ENCODE measurements around the gene FAAP20.

FAAP20 gene

GRCh38 chr1:2172012-2172411 lies 22.6 kb downstream of the FAAP20 start:
- H3K36me3 ChIP-seq, result no peaks in the 10 kb centered on the region
- TF ChIP-seq CTCF (IDR thresholded peaks at IDR 0.05; ENCODE audit: low read depth, low read length), result no peak
- H3K4me1 ChIP-seq, result no peaks in the 10 kb centered on the region
- no peaks in the 10 kb centered on the region for H3K9me3 ChIP-seq
- no peaks in the 10 kb centered on the region for H3K27me3 ChIP-seq
- no peak for DNase-seq
- H3K4me3 ChIP-seq (ENCODE audit: low read depth, low read length), result no peak overlapping the region

- Histone ChIP-seq H3K27me3 (no peaks in the 10 kb centered on the region), H3K4me1 (no peaks in the 10 kb centered on the region), H3K4me3 (ENCODE audit: low read depth, low read length) (no peak overlapping the region), H3K36me3 (no peaks in the 10 kb centered on the region), H3K9me3 (no peaks in the 10 kb centered on the region)
- no peak for DNase-seq
- no peak for TF ChIP-seq CTCF (IDR thresholded peaks at IDR 0.05; ENCODE audit: low read depth, low read length)
Observed at GRCh38 chr1:2170211-2170610, 24.4 kb downstream of the FAAP20 start.

GRCh38 chr1:2169200-2169836 lies 25.3 kb downstream of the FAAP20 start:
- no peaks in the 10 kb centered on the region for H3K4me1 ChIP-seq
- H3K4me3 ChIP-seq (ENCODE audit: low read depth, low read length), result no peak overlapping the region
- TF ChIP-seq CTCF (IDR thresholded peaks at IDR 0.05; ENCODE audit: low read depth, low read length), result no peak
- no peaks in the 10 kb centered on the region for H3K36me3 ChIP-seq
- H3K27me3 ChIP-seq, result no peaks in the 10 kb centered on the region
- DNase-seq, result no peak
- H3K9me3 ChIP-seq, result no peaks in the 10 kb centered on the region; the same call in 1 of the 2 replicates

GRCh38 chr1:2168535-2168934 lies 26.0 kb downstream of the FAAP20 start:
- TF ChIP-seq CTCF (IDR thresholded peaks at IDR 0.05; ENCODE audit: low read depth, low read length), result no peak
- Histone ChIP-seq H3K4me1 (no peaks in the 10 kb centered on the region), H3K4me3 (ENCODE audit: low read depth, low read length) (no peak overlapping the region), H3K36me3 (no peaks in the 10 kb centered on the region), H3K9me3 (no peaks in the 10 kb centered on the region; the same call in 1 of the 2 replicates), H3K27me3 (no peaks in the 10 kb centered on the region)
- DNase-seq, result no peak

- no peak for TF ChIP-seq CTCF (IDR thresholded peaks at IDR 0.05; ENCODE audit: low read depth, low read length)
- no peaks in the 10 kb centered on the region for H3K36me3 ChIP-seq
- DNase-seq, result no peak
- no peaks in the 10 kb centered on the region; the same call in 1 of the 2 replicates for H3K9me3 ChIP-seq
- no peaks in the 10 kb centered on the region for H3K27me3 ChIP-seq
- no peaks in the 10 kb centered on the region for H3K4me1 ChIP-seq
- no peak overlapping the region for H3K4me3 ChIP-seq (ENCODE audit: low read depth, low read length)
Observed at GRCh38 chr1:2168090-2168489, 26.5 kb downstream of the FAAP20 start.

GRCh38 chr1:2166695-2167094 lies 27.9 kb downstream of the FAAP20 start:
- no peaks in the 10 kb centered on the region for H3K36me3 ChIP-seq
- H3K9me3 ChIP-seq, result no peaks in the 10 kb centered on the region; the same call in 1 of the 2 replicates
- H3K27me3 ChIP-seq, result no peaks in the 10 kb centered on the region

More at GRCh38 chr1:2166695-2167094, 27.9 kb downstream of the FAAP20 start:
- no peak for TF ChIP-seq CTCF (IDR thresholded peaks at IDR 0.05; ENCODE audit: low read depth, low read length)
- DNase-seq, result no peak
- H3K4me3 ChIP-seq (ENCODE audit: low read depth, low read length), result no peak overlapping the region
- H3K4me1 ChIP-seq, result no peaks in the 10 kb centered on the region
